Measurements from ENCODE around the gene CBR3. TPM values are rescaled to one million over a fixed set of nuclear protein-coding genes. Genes with fewer than 3 reads are reported as not detected.
A peak's percentile ranks its signal among the peaks of the same experiment; 100 is the strongest.
"Not testable (repeated sequence)": the region's sequence is repeated elsewhere in the genome, so short reads cannot be mapped to it uniquely, and the experiment has no call there.

Gene CBR3
- total and polyA plus RNA-seq, 4 experiments from 2014 or later: 9.2 to 24.9 (median 12.5) TPM

GRCh38 chr21:36127250-36127904 lies 7.5 kb upstream of the CBR3 start:
- Histone ChIP-seq H3K4me1 (ENCODE audit: insufficient read depth, low read length) (peaks cover 6% of the 10 kb centered on the region), H3K36me3 (ENCODE audit: insufficient read depth, low read length) (no peaks in the 10 kb centered on the region), H3K9me3 (ENCODE audit: control insufficient read depth in 1 of 2, low read length in 2 of 2) (no peaks in the 10 kb centered on the region), H3K4me3 (ENCODE audit: low read length in 2 of 2) (no peak overlapping the region), H3K27ac (ENCODE audit: low read depth, low read length) (no peak overlapping the region), H3K27me3 (ENCODE audit: insufficient read depth, low read length) (no peaks in the 10 kb centered on the region)
- H3K9me3 Mint-ChIP-seq: no peaks in the 10 kb centered on the region
- H3K4me1 Mint-ChIP-seq: peaks cover 16 to 28% (median 24%) of the 10 kb centered on the region in 4 donors
- DNase-seq: no peak
- intact Hi-C loops (cut with micrococcal nuclease): no loop called here
- no peaks in the 10 kb centered on the region for H3K36me3 Mint-ChIP-seq
- CTCF ChIA-PET (ENCODE audit: partially characterized antibody): interaction anchor here (0.6 to 3.2 kb wide), 9 partner anchors 11 to 217 kb away, joined by 3 to 27 read pairs (median 5); no protein-coding TSS in a partner anchor
- peak overlapping the region in 5 of 7 donors; percentile 17 to 79 (median 46) for H3K27ac Mint-ChIP-seq
- peak overlapping the region in 1 of 8 donors; percentile 17 for H3K4me3 Mint-ChIP-seq
- POLR2A ChIA-PET (ENCODE audit: partially characterized antibody): interaction anchor here (1.2 to 2.5 kb wide), 3 partner anchors 8 to 58 kb away, joined by 3 to 11 read pairs (median 5); partner anchors contain the start of genes CBR1 and CBR3
- no peaks in the 10 kb centered on the region for H3K27me3 Mint-ChIP-seq

GRCh38 chr21:36127977-36128376 lies 6.9 kb upstream of the CBR3 start:
- no peak overlapping the region for H3K27ac ChIP-seq (ENCODE audit: low read depth, low read length)
- ChIA-PET POLR2A (ENCODE audit: partially characterized antibody) (interaction anchor here (1.7 kb wide), 1 partner anchor 15 kb away, joined by 5 read pairs; no protein-coding TSS in a partner anchor), CTCF (ENCODE audit: partially characterized antibody) (interaction anchor here (0.6 to 3.2 kb wide), 5 partner anchors 10 to 216 kb away, joined by 3 to 27 read pairs (median 8); no protein-coding TSS in a partner anchor)
- Mint-ChIP-seq H3K4me1 (peaks cover 16 to 28% (median 24%) of the 10 kb centered on the region in 4 donors), H3K27ac (peak overlapping the region in 6 of 7 donors; percentile 31 to 79 (median 50)), H3K27me3 (no peaks in the 10 kb centered on the region), H3K36me3 (no peaks in the 10 kb centered on the region), H3K9me3 (no peaks in the 10 kb centered on the region), H3K4me3 (peak overlapping the region in 2 of 8 donors; percentile 2 to 17)
- DNase-seq: no peak
- no peak overlapping the region for H3K4me3 ChIP-seq (ENCODE audit: low read length in 2 of 2)
- intact Hi-C loops (cut with micrococcal nuclease): no loop called here
- H3K27me3 ChIP-seq (ENCODE audit: insufficient read depth, low read length): no peaks in the 10 kb centered on the region
- no peaks in the 10 kb centered on the region for H3K9me3 ChIP-seq (ENCODE audit: control insufficient read depth in 1 of 2, low read length in 2 of 2)
- H3K4me1 ChIP-seq (ENCODE audit: insufficient read depth, low read length): peaks cover 6% of the 10 kb centered on the region
- no peaks in the 10 kb centered on the region for H3K36me3 ChIP-seq (ENCODE audit: insufficient read depth, low read length)

GRCh38 chr21:36129219-36129618 lies 5.7 kb upstream of the CBR3 start:
- CTCF ChIA-PET (ENCODE audit: partially characterized antibody): no interaction called here
- Mint-ChIP-seq H3K27me3 (no peaks in the 10 kb centered on the region), H3K27ac (peak overlapping the region in 6 of 7 donors; percentile 12 to 90 (median 55)), H3K36me3 (no peaks in the 10 kb centered on the region), H3K9me3 (no peaks in the 10 kb centered on the region), H3K4me3 (peak overlapping the region; percentile 40 to 82 (median 72)), H3K4me1 (peaks cover 18 to 32% (median 27%) of the 10 kb centered on the region in 4 donors)
- H3K27ac ChIP-seq (ENCODE audit: low read depth, low read length): no peak overlapping the region
- no peaks in the 10 kb centered on the region for H3K27me3 ChIP-seq (ENCODE audit: insufficient read depth, low read length)
- POLR2A ChIA-PET (ENCODE audit: partially characterized antibody): no interaction called here
- DNase-seq: no peak
- H3K9me3 ChIP-seq (ENCODE audit: control insufficient read depth in 1 of 2, low read length in 2 of 2): no peaks in the 10 kb centered on the region
- H3K36me3 ChIP-seq (ENCODE audit: insufficient read depth, low read length): no peaks in the 10 kb centered on the region
- H3K4me1 ChIP-seq (ENCODE audit: insufficient read depth, low read length): peaks cover 10% of the 10 kb centered on the region
- intact Hi-C loops (cut with micrococcal nuclease): no loop called here
- no peak overlapping the region for H3K4me3 ChIP-seq (ENCODE audit: low read length in 2 of 2)

- peak overlapping the region; percentile 81 to 95 (median 85) for H3K27ac Mint-ChIP-seq
- H3K9me3 Mint-ChIP-seq; intact Hi-C loops (cut with micrococcal nuclease); H3K4me3 ChIP-seq (ENCODE audit: low read length in 2 of 2); DNase-seq; H3K9me3 ChIP-seq (ENCODE audit: control insufficient read depth in 1 of 2, low read length in 2 of 2); H3K36me3 Mint-ChIP-seq; H3K27me3 ChIP-seq (ENCODE audit: insufficient read depth, low read length); H3K27ac ChIP-seq (ENCODE audit: low read depth, low read length); POLR2A ChIA-PET (ENCODE audit: partially characterized antibody); H3K36me3 ChIP-seq (ENCODE audit: insufficient read depth, low read length); H3K27me3 Mint-ChIP-seq; CTCF ChIA-PET (ENCODE audit: partially characterized antibody): not testable (repeated sequence)
- H3K4me3 Mint-ChIP-seq: peak overlapping the region; percentile 82 to 96 (median 88)
- peaks cover 16% of the 10 kb centered on the region for H3K4me1 ChIP-seq (ENCODE audit: insufficient read depth, low read length)
- H3K4me1 Mint-ChIP-seq: peaks cover 19 to 37% (median 28%) of the 10 kb centered on the region in 4 donors
These were observed 4.5 kb upstream of the CBR3 start for GRCh38 chr21:36130414-36130762.

- H3K4me3 ChIP-seq (ENCODE audit: low read length in 2 of 2); H3K36me3 ChIP-seq (ENCODE audit: insufficient read depth, low read length); H3K36me3 Mint-ChIP-seq; H3K27ac ChIP-seq (ENCODE audit: low read depth, low read length); H3K9me3 ChIP-seq (ENCODE audit: control insufficient read depth in 1 of 2, low read length in 2 of 2); DNase-seq; intact Hi-C loops (cut with micrococcal nuclease); H3K27me3 ChIP-seq (ENCODE audit: insufficient read depth, low read length); H3K27me3 Mint-ChIP-seq; CTCF ChIA-PET (ENCODE audit: partially characterized antibody); H3K9me3 Mint-ChIP-seq: not testable (repeated sequence)
- Mint-ChIP-seq H3K4me3 (peak overlapping the region; percentile 82 to 96 (median 88)), H3K27ac (peak overlapping the region in 4 of 7 donors; percentile 81 to 95 (median 87)), H3K4me1 (peaks cover 14 to 34% (median 25%) of the 10 kb centered on the region in 4 donors)
- peaks cover 16% of the 10 kb centered on the region for H3K4me1 ChIP-seq (ENCODE audit: insufficient read depth, low read length)
- POLR2A ChIA-PET (ENCODE audit: partially characterized antibody): interaction anchor here (0.6 kb wide), 1 partner anchor 73 kb away, joined by 3 read pairs; no protein-coding TSS in a partner anchor
These were observed 4.0 kb upstream of the CBR3 start for GRCh38 chr21:36130839-36131238.

- Histone ChIP-seq H3K4me1 (ENCODE audit: insufficient read depth, low read length) (peaks cover 27% of the 10 kb centered on the region), H3K36me3 (ENCODE audit: insufficient read depth, low read length) (no peaks in the 10 kb centered on the region), H3K27ac (ENCODE audit: low read depth, low read length) (no peak overlapping the region), H3K9me3 (ENCODE audit: control insufficient read depth in 1 of 2, low read length in 2 of 2) (no peaks in the 10 kb centered on the region), H3K27me3 (ENCODE audit: insufficient read depth, low read length) (no peaks in the 10 kb centered on the region), H3K4me3 (ENCODE audit: low read length in 2 of 2) (no peak overlapping the region)
- ChIA-PET POLR2A (ENCODE audit: partially characterized antibody) (interaction anchor here (0.6 kb wide), 1 partner anchor 8 kb away, joined by 3 read pairs; no protein-coding TSS in a partner anchor), CTCF (ENCODE audit: partially characterized antibody) (interaction anchor here (1.1 to 1.8 kb wide), 4 partner anchors 10 to 77 kb away, joined by 3 to 7 read pairs (median 5); no protein-coding TSS in a partner anchor)
- Mint-ChIP-seq H3K4me1 (peaks cover 19 to 42% (median 32%) of the 10 kb centered on the region in 4 donors), H3K4me3 (peak overlapping the region in 1 of 8 donors; percentile 69), H3K9me3 (no peaks in the 10 kb centered on the region), H3K27me3 (no peaks in the 10 kb centered on the region), H3K27ac (no peak overlapping the region), H3K36me3 (peaks cover 0 to 10% of the 10 kb centered on the region in 2 donors)
- DNase-seq: no peak
- intact Hi-C loops (cut with micrococcal nuclease): no loop called here
These were observed 2.2 kb upstream of the CBR3 start for GRCh38 chr21:36132696-36133095.

GRCh38 chr21:36135391-36136102 lies 668 bp downstream of the CBR3 start:
- H3K4me1 Mint-ChIP-seq: peaks cover 12 to 35% (median 21%) of the 10 kb centered on the region in 4 donors
- DNase-seq: peak in 4 of 5 donors; percentile 49 to 61 (median 53)
- H3K4me3 Mint-ChIP-seq: peak overlapping the region; percentile 89 to 96 (median 95)
- ChIA-PET POLR2A (ENCODE audit: partially characterized antibody) (interaction anchor here (0.8 to 2.7 kb wide), 13 partner anchors 8 to 1428 kb away, joined by 3 to 19 read pairs (median 9); partner anchors contain the start of genes CBR1, MORC3 and SETD4), CTCF (ENCODE audit: partially characterized antibody) (interaction anchor here (0.7 to 9.8 kb wide), 9 partner anchors 9 to 134 kb away, joined by 3 to 77 read pairs (median 4); no protein-coding TSS in a partner anchor)
- peaks cover 25% of the 10 kb centered on the region for H3K4me1 ChIP-seq (ENCODE audit: insufficient read depth, low read length)
- H3K27me3 Mint-ChIP-seq: no peaks in the 10 kb centered on the region
- no peaks in the 10 kb centered on the region for H3K27me3 ChIP-seq (ENCODE audit: insufficient read depth, low read length)
- no peaks in the 10 kb centered on the region for H3K9me3 Mint-ChIP-seq
- peak overlapping the region; percentile 86 to 95 (median 92) for H3K27ac Mint-ChIP-seq
- H3K36me3 ChIP-seq (ENCODE audit: insufficient read depth, low read length): no peaks in the 10 kb centered on the region
- intact Hi-C loops (cut with micrococcal nuclease): loop anchor here (1.0 kb wide), 1 partner anchor 21 kb away; the partner anchor contains the start of gene DOP1B
- H3K27ac ChIP-seq (ENCODE audit: low read depth, low read length): peak overlapping the region; percentile 51
- H3K9me3 ChIP-seq (ENCODE audit: control insufficient read depth in 1 of 2, low read length in 2 of 2): no peaks in the 10 kb centered on the region
- peak overlapping the region; percentile 58 to 86 for H3K4me3 ChIP-seq (ENCODE audit: low read length in 2 of 2)
- H3K36me3 Mint-ChIP-seq: peaks cover 0 to 14% of the 10 kb centered on the region in 2 donors
